ENCODE data around the gene PCGF3.

DNA sequence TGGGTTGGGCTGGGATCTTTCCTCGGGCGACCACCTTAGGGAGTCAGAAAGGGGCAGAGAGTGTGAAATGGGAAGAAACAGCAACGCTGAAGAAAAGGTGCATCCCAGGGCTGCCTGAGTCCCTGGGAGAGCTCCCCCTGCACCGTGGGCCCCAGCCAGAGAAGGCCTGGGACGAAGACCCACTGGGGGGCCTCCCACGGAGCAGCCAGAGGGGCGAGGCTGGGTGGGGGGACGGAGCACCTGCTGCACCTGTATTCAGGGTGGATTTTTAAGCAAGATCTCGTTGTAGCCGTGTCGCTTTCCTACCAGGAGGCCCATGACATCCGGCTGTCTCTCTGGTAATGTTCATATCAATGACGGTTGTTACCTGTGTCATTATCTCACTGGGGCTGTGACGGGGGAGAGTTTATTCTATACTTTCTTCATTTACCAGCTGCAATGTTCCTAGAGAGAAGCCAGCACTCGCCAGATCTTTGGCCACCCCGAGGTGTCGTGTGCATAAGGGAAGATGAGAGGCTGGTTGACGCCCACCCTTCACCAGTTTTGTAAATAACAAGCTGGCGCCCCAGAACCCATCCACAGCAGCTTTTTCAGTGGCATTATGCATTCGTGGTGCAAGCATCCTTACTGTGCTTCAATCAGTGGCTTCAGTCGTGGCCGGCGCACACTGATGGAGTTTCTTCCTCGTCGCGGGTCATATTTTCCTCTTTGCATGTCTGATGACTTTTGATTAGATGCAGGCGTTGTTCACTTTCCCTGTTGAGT, 5.6 kb upstream of the PCGF3 start:
- TF ChIP-seq EZH2 (IDR thresholded peaks at IDR 0.05; ENCODE audit: insufficient read depth, poor library complexity, severe bottlenecking) (no peak), EZH2phosphoT487 (IDR thresholded peaks at IDR 0.05; ENCODE audit: insufficient read depth, low read depth) (no peak)

Measured in GM23248 (cell line).